Measurements from ENCODE around the gene PHF19. TPM values are rescaled to one million over a fixed set of nuclear protein-coding genes. Genes with fewer than 3 reads are reported as not detected.

PHF19 gene
- total and polyA plus RNA-seq, 10 of the 15 experiments (the other 5 are each of a cell fraction or from before 2014, with no cell fraction given) = 26.0 to 133 (median 87.7) TPM

DNA sequence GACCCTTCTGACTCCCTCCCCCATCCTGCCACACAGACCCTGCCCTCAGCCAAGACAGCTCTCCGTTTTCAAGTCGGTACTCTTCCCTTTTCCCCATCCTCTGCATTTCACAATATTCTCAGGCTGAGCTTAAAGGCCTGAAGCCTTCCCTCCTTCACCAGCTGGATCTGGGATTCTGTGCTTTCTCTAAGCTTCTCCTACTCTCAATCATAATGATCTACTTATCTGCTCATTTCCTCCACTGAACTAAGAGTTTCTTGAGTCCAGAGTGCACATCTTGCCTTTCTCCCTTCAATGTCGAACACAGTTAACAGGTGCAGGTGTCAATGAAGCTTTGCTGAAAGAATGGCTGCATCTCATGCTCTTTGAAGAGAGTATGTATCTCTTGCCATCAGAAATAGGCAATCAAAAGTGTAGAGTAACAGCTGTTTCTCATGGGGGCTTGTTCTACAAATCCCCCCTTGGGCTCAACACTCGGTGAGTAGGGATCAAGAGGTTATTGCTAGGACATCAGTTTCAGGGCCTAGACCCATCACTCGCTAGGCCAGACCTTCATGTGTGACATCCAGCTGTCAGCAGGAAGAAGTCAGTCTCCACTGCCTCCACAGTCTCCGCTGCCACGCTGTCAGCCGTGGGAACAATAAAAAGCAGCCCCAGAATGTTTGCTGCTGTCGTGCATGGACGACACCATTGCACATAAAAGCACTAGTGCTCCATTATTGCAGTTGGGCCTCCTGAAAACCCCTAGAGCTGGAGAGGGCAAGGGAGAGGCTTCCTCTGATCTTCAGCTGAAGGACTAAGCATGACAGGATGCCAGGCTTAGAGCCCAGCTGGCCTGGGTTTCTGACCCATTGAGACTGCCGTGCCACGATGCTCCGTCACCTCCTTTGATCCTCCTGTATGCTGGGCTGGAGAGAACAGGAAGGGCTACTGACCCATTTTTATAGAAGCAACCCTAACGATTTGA lies 25.9 kb upstream of the PHF19 start (continued):
- no peak for TF ChIP-seq CTCF (IDR thresholded peaks at IDR 0.05 in 2 of 3, conservative IDR thresholded peaks at IDR 0.05 in 1 of 3; ENCODE audit: control insufficient read depth in 2 of 3, extremely low read depth in 1 of 3, insufficient read depth in 1 of 3, low read depth in 3 of 3, low read length in 3 of 3)
- no peak for TF ChIP-seq MXI1 (IDR thresholded peaks at IDR 0.05; ENCODE audit: low read depth, low read length)
- no peak for TF ChIP-seq RELA (IDR thresholded peaks at IDR 0.05; ENCODE audit: borderline replicate concordance, partially characterized antibody)
- TF ChIP-seq TAF1 (IDR thresholded peaks at IDR 0.05; ENCODE audit: borderline replicate concordance, low read depth, low read length) = no peak
- no peak for TF ChIP-seq NR2C2 (IDR thresholded peaks at IDR 0.05; ENCODE audit: borderline replicate concordance, control insufficient read depth, insufficient read length, low read depth)
- TF ChIP-seq NFXL1 (IDR thresholded peaks at IDR 0.05; ENCODE audit: borderline replicate concordance) = no peak
- TF ChIP-seq RBBP5 (conservative IDR thresholded peaks at IDR 0.05) = no peak
- no peak for TF ChIP-seq BHLHE40 (IDR thresholded peaks at IDR 0.05; ENCODE audit: borderline replicate concordance in 1 of 2, low read depth in 2 of 2, low read length in 1 of 2)
- TF ChIP-seq PBX3 (IDR thresholded peaks at IDR 0.05; ENCODE audit: insufficient replicate concordance, low read depth, low read length) = no peak
- TF ChIP-seq TBL1XR1 (IDR thresholded peaks at IDR 0.05; ENCODE audit: low read depth, low read length) = no peak
- no peak for TF ChIP-seq ZNF622 (IDR thresholded peaks at IDR 0.05)
- no peak for TF ChIP-seq FOXK2 (IDR thresholded peaks at IDR 0.05)
- no peak; the same call in 1 of the 2 replicates for TF ChIP-seq CBFB (IDR thresholded peaks at IDR 0.05; ENCODE audit: low read depth)
- no peak for TF ChIP-seq YY1 (IDR thresholded peaks at IDR 0.05; ENCODE audit: low read depth, low read length)
- peak; percentile 76; the same call in 1 of the 2 replicates for TF ChIP-seq ZBED1 (IDR thresholded peaks at IDR 0.05; ENCODE audit: borderline replicate concordance)
- no peak for TF ChIP-seq SMAD1 (IDR thresholded peaks at IDR 0.05; ENCODE audit: low read depth, partially characterized antibody)
- no peak; the same call in 1 of the 2 replicates for TF ChIP-seq POLR2AphosphoS5 (IDR thresholded peaks at IDR 0.05; ENCODE audit: low read length)
- TF ChIP-seq, protein P1, sequence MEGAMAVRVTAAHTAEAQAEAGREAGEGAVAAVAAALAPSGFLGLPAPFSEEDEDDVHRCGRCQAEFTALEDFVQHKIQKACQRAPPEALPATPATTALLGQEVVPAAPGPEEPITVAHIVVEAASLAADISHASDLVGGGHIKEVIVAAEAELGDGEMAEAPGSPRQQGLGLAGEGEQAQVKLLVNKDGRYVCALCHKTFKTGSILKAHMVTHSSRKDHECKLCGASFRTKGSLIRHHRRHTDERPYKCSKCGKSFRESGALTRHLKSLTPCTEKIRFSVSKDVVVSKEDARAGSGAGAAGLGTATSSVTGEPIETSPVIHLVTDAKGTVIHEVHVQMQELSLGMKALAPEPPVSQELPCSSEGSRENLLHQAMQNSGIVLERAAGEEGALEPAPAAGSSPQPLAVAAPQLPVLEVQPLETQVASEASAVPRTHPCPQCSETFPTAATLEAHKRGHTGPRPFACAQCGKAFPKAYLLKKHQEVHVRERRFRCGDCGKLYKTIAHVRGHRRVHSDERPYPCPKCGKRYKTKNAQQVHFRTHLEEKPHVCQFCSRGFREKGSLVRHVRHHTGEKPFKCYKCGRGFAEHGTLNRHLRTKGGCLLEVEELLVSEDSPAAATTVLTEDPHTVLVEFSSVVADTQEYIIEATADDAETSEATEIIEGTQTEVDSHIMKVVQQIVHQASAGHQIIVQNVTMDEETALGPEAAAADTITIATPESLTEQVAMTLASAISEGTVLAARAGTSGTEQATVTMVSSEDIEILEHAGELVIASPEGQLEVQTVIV (IDR thresholded peaks at IDR 0.05; ENCODE audit: borderline replicate concordance, partially characterized antibody) = no peak
- TF ChIP-seq, protein P2, sequence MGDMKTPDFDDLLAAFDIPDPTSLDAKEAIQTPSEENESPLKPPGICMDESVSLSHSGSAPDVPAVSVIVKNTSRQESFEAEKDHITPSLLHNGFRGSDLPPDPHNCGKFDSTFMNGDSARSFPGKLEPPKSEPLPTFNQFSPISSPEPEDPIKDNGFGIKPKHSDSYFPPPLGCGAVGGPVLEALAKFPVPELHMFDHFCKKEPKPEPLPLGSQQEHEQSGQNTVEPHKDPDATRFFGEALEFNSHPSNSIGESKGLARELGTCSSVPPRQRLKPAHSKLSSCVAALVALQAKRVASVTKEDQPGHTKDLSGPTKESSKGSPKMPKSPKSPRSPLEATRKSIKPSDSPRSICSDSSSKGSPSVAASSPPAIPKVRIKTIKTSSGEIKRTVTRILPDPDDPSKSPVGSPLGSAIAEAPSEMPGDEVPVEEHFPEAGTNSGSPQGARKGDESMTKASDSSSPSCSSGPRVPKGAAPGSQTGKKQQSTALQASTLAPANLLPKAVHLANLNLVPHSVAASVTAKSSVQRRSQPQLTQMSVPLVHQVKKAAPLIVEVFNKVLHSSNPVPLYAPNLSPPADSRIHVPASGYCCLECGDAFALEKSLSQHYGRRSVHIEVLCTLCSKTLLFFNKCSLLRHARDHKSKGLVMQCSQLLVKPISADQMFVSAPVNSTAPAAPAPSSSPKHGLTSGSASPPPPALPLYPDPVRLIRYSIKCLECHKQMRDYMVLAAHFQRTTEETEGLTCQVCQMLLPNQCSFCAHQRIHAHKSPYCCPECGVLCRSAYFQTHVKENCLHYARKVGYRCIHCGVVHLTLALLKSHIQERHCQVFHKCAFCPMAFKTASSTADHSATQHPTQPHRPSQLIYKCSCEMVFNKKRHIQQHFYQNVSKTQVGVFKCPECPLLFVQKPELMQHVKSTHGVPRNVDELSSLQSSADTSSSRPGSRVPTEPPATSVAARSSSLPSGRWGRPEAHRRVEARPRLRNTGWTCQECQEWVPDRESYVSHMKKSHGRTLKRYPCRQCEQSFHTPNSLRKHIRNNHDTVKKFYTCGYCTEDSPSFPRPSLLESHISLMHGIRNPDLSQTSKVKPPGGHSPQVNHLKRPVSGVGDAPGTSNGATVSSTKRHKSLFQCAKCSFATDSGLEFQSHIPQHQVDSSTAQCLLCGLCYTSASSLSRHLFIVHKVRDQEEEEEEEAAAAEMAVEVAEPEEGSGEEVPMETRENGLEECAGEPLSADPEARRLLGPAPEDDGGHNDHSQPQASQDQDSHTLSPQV (IDR thresholded peaks at IDR 0.05) = no peak

Measured in GM12878 (cell line).